ENCODE measurements around the gene DLD. TPM values are rescaled to one million over a fixed set of nuclear protein-coding genes. Genes with fewer than 3 reads are reported as not detected.
"Not testable (repeated sequence)": the region's sequence is repeated elsewhere in the genome, so short reads cannot be mapped to it uniquely, and the experiment has no call there.

Gene DLD
- total RNA-seq, 1 experiment from 2014 or later, result 8.7 TPM

GRCh38 chr7:107892367-107892741, 1.4 kb downstream of the DLD start:
- H3K27me3 ChIP-seq, H3K4me3 ChIP-seq, DNase-seq, H3K9me3 ChIP-seq, H3K36me3 ChIP-seq: not testable (repeated sequence)

- Histone ChIP-seq H3K4me3 (no peak overlapping the region), H3K36me3 (peaks cover 7% of the 10 kb centered on the region), H3K9me3 (no peaks in the 10 kb centered on the region), H3K27me3 (no peaks in the 10 kb centered on the region)
- DNase-seq, result no peak
These were observed 8.1 kb downstream of the DLD start for GRCh38 chr7:107898997-107899594.

DNA sequence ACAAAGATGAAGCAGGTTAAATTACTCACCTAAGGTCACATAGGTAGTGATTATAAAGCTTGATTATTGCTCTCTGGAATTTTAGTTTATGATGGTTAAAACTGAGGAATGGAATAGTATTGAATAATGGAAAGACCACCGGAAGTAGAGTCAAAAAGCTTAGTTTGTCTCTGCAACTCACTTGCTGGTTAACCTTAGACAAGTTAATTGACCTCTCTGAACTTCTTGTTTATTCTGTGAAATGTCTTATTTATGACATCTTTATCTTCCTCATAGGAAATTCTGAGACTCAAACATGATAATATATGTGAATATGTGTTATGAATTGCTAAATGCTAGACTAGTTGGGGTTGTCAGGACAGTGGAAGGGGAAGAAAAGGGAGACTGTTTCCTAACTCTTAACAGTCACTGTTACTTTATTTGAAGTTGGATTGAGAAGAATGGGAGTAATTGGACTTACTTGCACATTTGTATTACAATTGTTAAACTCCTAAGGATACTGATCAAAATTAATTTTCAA, 9.6 kb downstream of the DLD start:
- Histone ChIP-seq H3K4me3 (no peak overlapping the region), H3K36me3 (peaks cover 12% of the 10 kb centered on the region), H3K27me3 (no peaks in the 10 kb centered on the region), H3K9me3 (no peaks in the 10 kb centered on the region)
- no peak for DNase-seq

DNA sequence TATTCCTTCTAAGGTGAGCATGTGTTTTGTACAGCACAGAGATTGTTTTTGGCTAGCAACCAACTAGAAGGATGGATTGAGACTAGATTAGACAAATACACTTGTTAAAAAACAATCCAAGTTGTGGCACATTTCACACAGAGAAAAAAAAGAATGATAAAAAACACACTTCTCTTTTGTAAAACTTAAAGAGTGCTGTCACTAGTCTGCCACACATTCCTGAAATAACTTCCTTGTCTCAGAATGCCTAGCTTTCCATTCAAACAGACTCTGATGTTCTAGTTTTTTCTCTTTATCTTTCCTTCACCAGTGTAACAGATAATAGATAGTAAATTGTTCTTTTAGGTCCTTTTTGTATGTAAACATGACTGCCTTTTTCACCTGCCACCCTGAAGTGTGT, 11.4 kb downstream of the DLD start:
- no peak for DNase-seq
- Histone ChIP-seq H3K27me3 (no peaks in the 10 kb centered on the region), H3K4me3 (no peak overlapping the region), H3K9me3 (no peaks in the 10 kb centered on the region), H3K36me3 (peaks cover 19% of the 10 kb centered on the region)

DNA sequence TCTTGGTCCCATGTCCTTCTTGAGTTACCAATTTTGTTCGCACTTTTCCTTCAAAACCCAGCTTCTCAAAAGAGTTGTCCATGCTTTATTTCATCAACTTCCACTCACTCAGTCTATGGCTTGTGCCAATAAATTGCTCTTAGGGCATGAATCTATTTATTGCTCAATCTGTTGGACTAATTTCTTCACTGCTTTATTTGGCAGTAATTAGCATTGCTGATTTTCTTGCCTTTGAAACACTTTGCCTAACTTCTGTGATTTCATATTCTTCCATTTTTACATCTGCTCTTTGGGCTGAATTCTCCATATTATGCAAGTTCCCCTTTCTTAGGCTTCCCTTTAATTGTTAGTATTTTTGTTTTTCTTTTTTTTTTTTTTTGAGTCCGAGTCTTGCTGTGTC, 16.8 kb downstream of the DLD start:
- Histone ChIP-seq H3K27me3 (no peaks in the 10 kb centered on the region), H3K9me3 (no peaks in the 10 kb centered on the region), H3K36me3 (peaks cover 29% of the 10 kb centered on the region), H3K4me3 (no peak overlapping the region)
- DNase-seq, result no peak

- no peak for DNase-seq
- no peaks in the 10 kb centered on the region for H3K9me3 ChIP-seq
- H3K4me3 ChIP-seq, result no peak overlapping the region
- peaks cover 32% of the 10 kb centered on the region for H3K36me3 ChIP-seq
- H3K27me3 ChIP-seq, result no peaks in the 10 kb centered on the region
These were observed 18.5 kb downstream of the DLD start for GRCh38 chr7:107909445-107909844.

DNA sequence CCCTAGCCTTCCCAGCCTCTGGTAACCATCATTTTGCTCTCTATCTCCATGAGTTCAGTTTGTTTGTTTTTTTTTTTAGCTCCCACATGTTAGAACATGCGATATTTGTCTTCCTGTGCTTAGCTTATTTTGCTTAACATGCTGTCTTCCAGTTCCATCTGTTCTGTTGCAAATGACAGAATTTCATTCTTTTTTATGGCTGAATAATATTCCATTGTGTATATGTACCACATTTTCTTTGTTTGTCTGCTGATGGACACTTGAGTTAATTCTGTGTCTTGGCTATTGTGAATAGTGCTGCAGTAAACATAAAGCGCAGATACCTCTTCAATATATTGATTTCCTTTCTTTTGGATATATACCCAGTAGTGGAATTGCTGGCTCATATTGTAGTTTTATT, 21.0 kb downstream of the DLD start:
- Histone ChIP-seq H3K27me3 (no peaks in the 10 kb centered on the region), H3K36me3 (peaks cover 26% of the 10 kb centered on the region), H3K4me3 (no peak overlapping the region), H3K9me3 (no peaks in the 10 kb centered on the region)
- DNase-seq, result no peak

DNA sequence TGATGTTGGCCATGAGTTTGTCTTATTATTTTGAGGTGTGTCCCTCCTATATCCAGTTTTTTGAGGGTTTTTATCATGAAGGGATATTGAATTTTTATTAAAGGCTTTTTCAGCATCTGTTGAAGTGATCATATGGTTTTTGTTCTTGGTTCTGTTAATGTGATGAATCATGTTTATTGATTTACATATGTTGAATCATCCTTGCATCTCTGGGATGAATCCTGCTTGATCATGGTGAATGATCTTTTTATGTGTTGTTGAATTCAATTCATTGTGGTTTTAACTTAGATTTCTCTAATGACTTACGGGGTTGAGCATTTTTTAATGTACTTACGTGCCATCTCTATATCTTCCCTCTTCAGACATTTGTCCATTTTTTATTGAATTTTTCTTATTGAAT, 22.9 kb downstream of the DLD start:
- Histone ChIP-seq H3K36me3 (peaks cover 33% of the 10 kb centered on the region), H3K9me3 (no peaks in the 10 kb centered on the region), H3K4me3 (no peak overlapping the region), H3K27me3 (no peaks in the 10 kb centered on the region)
- DNase-seq, result no peak

GRCh38 chr7:107914831-107915230, 23.8 kb downstream of the DLD start:
- DNase-seq, result no peak
- peaks cover 43% of the 10 kb centered on the region for H3K36me3 ChIP-seq
- H3K4me3 ChIP-seq, result no peak overlapping the region
- no peaks in the 10 kb centered on the region for H3K27me3 ChIP-seq
- H3K9me3 ChIP-seq, result no peaks in the 10 kb centered on the region

DNA sequence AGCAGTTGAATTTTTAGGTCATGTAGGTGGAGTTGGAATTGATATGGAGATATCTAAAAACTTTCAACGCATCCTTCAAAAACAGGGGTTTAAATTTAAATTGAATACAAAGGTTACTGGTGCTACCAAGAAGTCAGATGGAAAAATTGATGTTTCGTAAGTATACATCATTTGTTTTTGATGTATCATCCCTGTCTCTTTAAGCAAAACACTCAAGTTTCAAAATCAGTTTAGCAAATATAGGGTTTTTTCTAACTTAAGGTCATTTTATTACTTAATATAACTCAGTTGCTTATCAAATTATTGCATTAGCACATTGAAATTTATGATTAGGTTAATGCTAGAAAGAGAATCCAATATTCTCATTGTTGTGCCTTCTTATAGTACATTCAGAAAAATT, 24.6 kb downstream of the DLD start:
- Histone ChIP-seq H3K36me3 (peaks cover 44% of the 10 kb centered on the region), H3K9me3 (no peaks in the 10 kb centered on the region), H3K4me3 (no peak overlapping the region), H3K27me3 (no peaks in the 10 kb centered on the region)
- no peak for DNase-seq

DNA sequence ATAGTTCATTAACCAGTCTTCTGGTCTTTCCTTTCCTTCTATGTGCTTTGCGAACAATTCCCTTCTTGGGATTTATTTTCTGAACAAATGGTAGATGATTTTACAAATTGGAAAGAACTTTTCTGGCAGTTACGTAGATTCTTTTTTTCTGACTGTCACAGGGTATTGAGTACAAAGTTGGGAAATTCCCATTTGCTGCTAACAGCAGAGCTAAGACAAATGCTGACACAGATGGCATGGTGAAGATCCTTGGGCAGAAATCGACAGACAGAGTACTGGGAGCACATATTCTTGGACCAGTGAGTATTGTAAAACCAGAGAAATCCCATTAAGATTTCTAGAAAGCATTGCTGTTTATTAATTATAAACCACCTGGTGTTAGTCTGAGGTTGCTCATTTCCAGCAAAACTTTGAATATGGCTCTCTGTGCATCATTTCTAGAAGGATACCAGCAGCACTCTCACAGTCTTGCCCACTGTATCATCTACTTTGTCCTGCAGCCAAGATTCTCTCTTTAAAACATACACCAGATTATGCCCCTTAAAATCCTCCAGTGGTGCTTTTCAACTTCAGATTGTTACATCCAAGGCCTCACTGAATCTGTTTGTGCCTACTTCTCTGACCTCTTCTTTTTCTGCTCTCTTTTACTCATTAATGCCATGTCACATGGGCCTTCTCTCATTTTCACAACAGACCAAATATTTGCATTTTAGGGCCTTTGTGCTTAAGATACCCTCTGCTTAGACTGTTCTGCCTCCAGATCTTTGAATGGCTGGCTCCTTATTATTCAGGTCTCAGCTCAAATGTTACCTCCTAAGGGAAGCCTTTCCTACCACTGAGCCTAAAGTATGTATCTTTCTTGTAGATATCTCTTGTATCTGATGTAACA, 27.0 kb downstream of the DLD start:
- Histone ChIP-seq H3K27me3 (no peaks in the 10 kb centered on the region), H3K9me3 (no peaks in the 10 kb centered on the region), H3K4me3 (no peak overlapping the region), H3K36me3 (peaks cover 37% of the 10 kb centered on the region)
- DNase-seq, result no peak

- H3K27me3 ChIP-seq, result no peaks in the 10 kb centered on the region
- H3K36me3 ChIP-seq, result peaks cover 37% of the 10 kb centered on the region
- H3K9me3 ChIP-seq, result no peaks in the 10 kb centered on the region
- no peak for DNase-seq
- H3K4me3 ChIP-seq, result no peak overlapping the region
These were observed 28.0 kb downstream of the DLD start for GRCh38 chr7:107918948-107919347.

GRCh38 chr7:107920048-107920772, 29.2 kb downstream of the DLD start:
- DNase-seq, result no peak
- no peak overlapping the region for H3K4me3 ChIP-seq
- no peaks in the 10 kb centered on the region for H3K9me3 ChIP-seq
- peaks cover 33% of the 10 kb centered on the region for H3K36me3 ChIP-seq
- H3K27me3 ChIP-seq, result no peaks in the 10 kb centered on the region

GRCh38 chr7:107921826-107922225, 30.8 kb downstream of the DLD start:
- not testable (repeated sequence) for H3K4me3 ChIP-seq, H3K27me3 ChIP-seq, DNase-seq, H3K9me3 ChIP-seq
- peaks cover 30% of the 10 kb centered on the region for H3K36me3 ChIP-seq

- no peak for DNase-seq
- no peak overlapping the region for H3K4me3 ChIP-seq
- H3K27me3 ChIP-seq, result no peaks in the 10 kb centered on the region
- peaks cover 30% of the 10 kb centered on the region for H3K36me3 ChIP-seq
- no peaks in the 10 kb centered on the region for H3K9me3 ChIP-seq
These were observed 31.9 kb downstream of the DLD start for GRCh38 chr7:107922886-107923285.

- Histone ChIP-seq H3K27me3 (no peaks in the 10 kb centered on the region), H3K36me3 (peaks cover 12% of the 10 kb centered on the region), H3K4me3 (no peak overlapping the region), H3K9me3 (no peaks in the 10 kb centered on the region)
- DNase-seq, result no peak
These were observed 34.0 kb downstream of the DLD start for GRCh38 chr7:107924841-107925504.

- Histone ChIP-seq H3K27me3 (no peaks in the 10 kb centered on the region), H3K9me3 (no peaks in the 10 kb centered on the region), H3K36me3 (peaks cover 15% of the 10 kb centered on the region), H3K4me3 (no peak overlapping the region)
- DNase-seq, result no peak
These were observed 35.5 kb downstream of the DLD start for GRCh38 chr7:107926481-107926880.
